GM23338 (cell line): ENCODE data around the gene TBC1D19. TPM values are rescaled to one million over a fixed set of nuclear protein-coding genes. Genes with fewer than 3 reads are reported as not detected.

Source experiments
- ATAC-seq: fragments of 200-7000 bp; cut with Tn5 transposase; 3 replicates; pipeline ENCODE4 v1.9.1; 2020
- DNase-seq: peaks from one replicate; pipeline ENCODE4 v3.0.0-alpha.2; 2015; ENCODE audit warnings: low spot score
- H2AFZ ChIP-seq: fragments of 200-600 bp; sonication (generic); 2 replicates; pipeline ENCODE4 v1.8.0; 2016; ENCODE audit warnings: antibody characterized with exemption, mild to moderate bottlenecking, moderate library complexity
- H3F3A ChIP-seq: fragments of 200-600 bp; sonication (generic); replicated peaks from 2 replicates; pipeline ENCODE4 v1.8.0; 2017; ENCODE audit warnings: antibody characterized with exemption, mixed run types, low read depth
- H3K27ac ChIP-seq: fragments of 200-600 bp; sonication (generic); 2 replicates; pipeline ENCODE4 v1.6.1; 2016; ENCODE audit warnings: low read depth
- H3K27me3 ChIP-seq: fragments of 200-600 bp; sonication (generic); 2 replicates; pipeline ENCODE4 v1.8.0; 2016; ENCODE audit warnings: mild to moderate bottlenecking, mixed run types, moderate library complexity; ENCODE audit not compliant: insufficient read depth
- H3K36me3 ChIP-seq: fragments of 200-600 bp; sonication (generic); 2 replicates; pipeline ENCODE4 v1.8.0; 2016; ENCODE audit warnings: mild to moderate bottlenecking; ENCODE audit not compliant: insufficient read depth
- H3K4me1 ChIP-seq: fragments of 200-600 bp; sonication (generic); 2 replicates; pipeline ENCODE4 v1.8.0; 2016; ENCODE audit warnings: mild to moderate bottlenecking, moderate library complexity; ENCODE audit not compliant: insufficient read depth
- H3K4me2 ChIP-seq: fragments of 200-600 bp; sonication (generic); 2 replicates; pipeline ENCODE4 v1.7.1; 2017; ENCODE audit warnings: mixed run types
- H3K4me3 ChIP-seq: fragments of 200-600 bp; sonication (generic); 2 replicates; pipeline ENCODE4 v1.6.1; 2016; ENCODE audit warnings: mixed run types
- H3K79me2 ChIP-seq: fragments of 200-600 bp; sonication (generic); replicated peaks from 2 replicates; pipeline ENCODE4 v1.8.0; 2017; ENCODE audit warnings: mild to moderate bottlenecking; ENCODE audit not compliant: insufficient read depth
- H3K9me2 ChIP-seq: fragments of 200-600 bp; sonication (generic); 2 replicates; pipeline ENCODE4 v1.8.0; 2017; ENCODE audit not compliant: insufficient read depth
- H4K20me1 ChIP-seq: fragments of 200-600 bp; sonication (generic); replicated peaks from 2 replicates; pipeline ENCODE4 v1.8.0; 2017; ENCODE audit warnings: mild to moderate bottlenecking; ENCODE audit not compliant: insufficient read depth
- H3K27ac Mint-ChIP-seq: 2 replicates; pipeline ENCODE4 v1.8.0; 2020; ENCODE audit warnings: inconsistent platforms, mild to moderate bottlenecking, moderate library complexity, mixed read lengths
- H3K27me3 Mint-ChIP-seq: 3 replicates; pipeline ENCODE4 v1.8.0; 2022; ENCODE audit warnings: low read depth, mild to moderate bottlenecking, moderate library complexity, mixed read lengths, inconsistent platforms; ENCODE audit not compliant: insufficient read depth, poor library complexity
- H3K36me3 Mint-ChIP-seq: 3 replicates; pipeline ENCODE4 v1.8.0; 2021; ENCODE audit warnings: low read depth, mild to moderate bottlenecking, inconsistent platforms, moderate library complexity, mixed read lengths
- H3K4me1 Mint-ChIP-seq: 3 replicates; pipeline ENCODE4 v1.8.0; 2020; ENCODE audit warnings: mild to moderate bottlenecking, inconsistent platforms, mixed read lengths
- H3K4me3 Mint-ChIP-seq: 3 replicates; pipeline ENCODE4 v1.8.0; 2021; ENCODE audit warnings: moderate library complexity, mild to moderate bottlenecking, inconsistent platforms, mixed read lengths
- H3K9me3 Mint-ChIP-seq: 3 replicates; pipeline ENCODE4 v1.8.0; 2020; ENCODE audit warnings: moderate library complexity, mild to moderate bottlenecking, inconsistent platforms, mixed read lengths
- CREB1 ChIP-seq: fragments of 250-450 bp; sonication (Bioruptor Pico); IDR thresholded peaks from 2 replicates; pipeline ENCODE4 v1.5.0; 2020; ENCODE audit warnings: low read depth, mild to moderate bottlenecking, moderate library complexity
- CTCF ChIP-seq, 2 experiments: fragments of 200-600 bp in 1 of 2; sonication (generic) in 1 of 2; conservative IDR thresholded peaks; 2 replicates each; pipeline versions ENCODE4 v1.5.1 to v1.6.1; 2016 to 2017; ENCODE audit warnings: antibody characterized with exemption in 2 of 2, low read depth in 2 of 2, mild to moderate bottlenecking in 2 of 2, moderate library complexity in 1 of 2
- ETS1 ChIP-seq: IDR thresholded peaks from 2 replicates; pipeline ENCODE4 v1.6.1; 2016; ENCODE audit warnings: antibody characterized with exemption
- EZH2 ChIP-seq: fragments of 200-600 bp; sonication (generic); IDR thresholded peaks from one replicate; pipeline ENCODE4 v1.8.0; 2017; ENCODE audit warnings: antibody characterized with exemption, mild to moderate bottlenecking, low read depth; ENCODE audit not compliant: unreplicated experiment
- EZH2phosphoT487 ChIP-seq: fragments of 200-600 bp; sonication (generic); IDR thresholded peaks from one replicate; pipeline ENCODE4 v1.8.1; 2018; ENCODE audit warnings: antibody characterized with exemption; ENCODE audit not compliant: unreplicated experiment
- JUNB ChIP-seq: IDR thresholded peaks from one replicate; pipeline ENCODE4 v1.6.1; 2016; ENCODE audit warnings: antibody characterized with exemption; ENCODE audit not compliant: unreplicated experiment
- NANOG ChIP-seq: IDR thresholded peaks from 2 replicates; pipeline ENCODE4 v1.6.1; 2016; ENCODE audit warnings: antibody characterized with exemption, borderline replicate concordance
- POLR2AphosphoS5 ChIP-seq: IDR thresholded peaks from 2 replicates; pipeline ENCODE4 v1.6.1; 2016; ENCODE audit warnings: antibody characterized with exemption, low read depth
- REST ChIP-seq: IDR thresholded peaks from one replicate; pipeline ENCODE4 v1.6.1; 2018; ENCODE audit warnings: antibody characterized with exemption; ENCODE audit not compliant: unreplicated experiment
- STAT1 ChIP-seq: IDR thresholded peaks from one replicate; pipeline ENCODE4 v1.6.1; 2016; ENCODE audit warnings: antibody characterized with exemption; ENCODE audit not compliant: unreplicated experiment
- ZNF114 ChIP-seq: fragments of 250-450 bp; sonication (Bioruptor Pico); IDR thresholded peaks from 2 replicates; pipeline ENCODE4 v1.5.0; 2020; ENCODE audit warnings: mild to moderate bottlenecking, moderate library complexity
- ZNF331 ChIP-seq: fragments of 250-450 bp; sonication (Bioruptor Pico); IDR thresholded peaks from 2 replicates; pipeline ENCODE4 v1.5.0; 2020; ENCODE audit warnings: low read depth, mild to moderate bottlenecking, moderate library complexity
- polyA plus RNA-seq: library from polyadenylated mRNA; unstranded; fragments of >200 nt; fragmentation: Nextera tagmentation; extraction: Ambion mirVana; gene quantifications from 2 replicates; pipeline ENCODE4 v1.2.1, GENCODE V29; 2016
- total RNA-seq: library from RNA; depleted of rRNA; stranded (reverse); fragments of >200 nt; shearing (Covaris generic); gene quantifications from 2 replicates; pipeline ENCODE4 v1.2.3, GENCODE V29; 2014

Gene TBC1D19
- total and polyA plus RNA-seq, 2 experiments from 2014 or later, result 1.9 to 4.3 TPM

- TF ChIP-seq ETS1, result no peak
Observed at GRCh38 chr4:26765515-26765914, 181.6 kb downstream of the TBC1D19 start (continued).

- no peak for TF ChIP-seq STAT1
- no peak for TF ChIP-seq POLR2AphosphoS5
- TF ChIP-seq ZNF331, result no peak
- TF ChIP-seq CREB1, result no peak
- TF ChIP-seq EZH2phosphoT487, result no peak
- TF ChIP-seq REST, result no peak
- TF ChIP-seq ZNF114 (CRISPR knock-in tag), result no peak
- no peak for TF ChIP-seq NANOG
- TF ChIP-seq JUNB, result no peak
- TF ChIP-seq EZH2, result no peak
- no peak for TF ChIP-seq CTCF (conservative IDR thresholded peaks at IDR 0.05; ENCODE audit: low read depth in 2 of 2)
- no peak for TF ChIP-seq ETS1
- no peaks in the 10 kb centered on the region for H3K36me3 Mint-ChIP-seq
Observed at GRCh38 chr4:26766141-26766540, 182.3 kb downstream of the TBC1D19 start.

More at GRCh38 chr4:26766141-26766540, 182.3 kb downstream of the TBC1D19 start:
- no peaks in the 10 kb centered on the region for H4K20me1 ChIP-seq
- H3K27ac ChIP-seq, result no peak overlapping the region
- H3F3A ChIP-seq, result no peaks in the 10 kb centered on the region
- H3K9me2 ChIP-seq, result peaks cover 3% of the 10 kb centered on the region; the same call in 1 of the 2 replicates
- ATAC-seq (no peak), DNase-seq (no peak)
- H3K4me3 ChIP-seq, result no peak overlapping the region
- H3K27ac Mint-ChIP-seq, result no peak overlapping the region
- no peak overlapping the region for H3K4me3 Mint-ChIP-seq
- peaks cover 3% of the 10 kb centered on the region for H3K27me3 Mint-ChIP-seq
- no peaks in the 10 kb centered on the region for H3K27me3 ChIP-seq
- H3K79me2 ChIP-seq, result no peaks in the 10 kb centered on the region
- no peaks in the 10 kb centered on the region for H3K36me3 ChIP-seq
- H3K4me2 ChIP-seq, result no peak overlapping the region
- H3K4me1 ChIP-seq, result no peaks in the 10 kb centered on the region
- peaks cover 3% of the 10 kb centered on the region; the same call in 1 of the 3 replicates for H3K9me3 Mint-ChIP-seq
- H2AFZ ChIP-seq, result no peak overlapping the region
- H3K4me1 Mint-ChIP-seq, result peaks cover 9% of the 10 kb centered on the region; the same call in 2 of the 3 replicates
